PC-3 (cell line): Measurements from ENCODE around the gene PSMG3. TPM values are rescaled to one million over a fixed set of nuclear protein-coding genes. Genes with fewer than 3 reads are reported as not detected.
"Not testable (repeated sequence)": the region's sequence is repeated elsewhere in the genome, so short reads cannot be mapped to it uniquely, and the experiment has no call there.

ENCODE experiments used
- ATAC-seq: fragments of 200-7000 bp; cut with Tn5 transposase; 2 replicates; pipeline ENCODE4 v1.9.1; 2020; ENCODE audit warnings: mild to moderate bottlenecking, moderate library complexity
- BruUV-seq: library from RNA; stranded (reverse); fragments of 400-500 nt; replicated peaks from 2 replicates; lab custom pipeline; 2021; lab: Mats Ljungman, UMichigan
- CTCF ChIA-PET: fragments of 300-600 bp; sonication (Branson Sonifier 250); formaldehyde crosslinking; loops from one replicate; lab custom pipeline; 2022; ENCODE audit warnings: antibody characterized with exemption; lab: Charles Lee
- POLR2A ChIA-PET: fragments of 300-600 bp; sonication (Branson Sonifier 250); formaldehyde crosslinking; loops from one replicate; lab custom pipeline; 2022; ENCODE audit warnings: antibody characterized with exemption; ENCODE audit not compliant: unreplicated experiment; lab: Charles Lee
- DNase-seq: peaks from one replicate; pipeline ENCODE4 v3.0.0-alpha.2; 2015
- H2AFZ ChIP-seq: fragments of 300-600 bp; sonication (generic); 2 replicates; pipeline ENCODE4 v1.6.0; 2016; ENCODE audit warnings: antibody characterized with exemption, low read length
- H3F3A ChIP-seq: fragments of 300-600 bp; sonication (generic); one replicate; pipeline ENCODE4 v1.6.0; 2017; ENCODE audit warnings: antibody characterized with exemption, low read length, control low read depth, mild to moderate bottlenecking; ENCODE audit not compliant: unreplicated experiment
- H3K27ac ChIP-seq: fragments of 300-600 bp; sonication (generic); 2 replicates; pipeline ENCODE4 v1.5.1; 2016; ENCODE audit warnings: mild to moderate bottlenecking, low read length
- H3K27me3 ChIP-seq: fragments of 300-600 bp; sonication (generic); 2 replicates; pipeline ENCODE4 v1.6.1; 2016; ENCODE audit warnings: low read length, mixed read lengths
- H3K36me3 ChIP-seq: fragments of 300-600 bp; sonication (generic); 2 replicates; pipeline ENCODE4 v1.6.1; 2016; ENCODE audit warnings: low read depth, mixed run types, low read length, mixed read lengths
- H3K4me1 ChIP-seq: fragments of 300-600 bp; sonication (generic); 2 replicates; pipeline ENCODE4 v1.5.1; 2016; ENCODE audit warnings: low read length; ENCODE audit not compliant: insufficient read depth
- H3K4me2 ChIP-seq: fragments of 300-600 bp; sonication (generic); 2 replicates; pipeline ENCODE4 v1.6.0; 2016; ENCODE audit warnings: low read length
- H3K4me3 ChIP-seq: fragments of 300-600 bp; sonication (generic); 2 replicates; pipeline ENCODE4 v1.5.1; 2016; ENCODE audit warnings: mild to moderate bottlenecking, low read length, mixed read lengths
- H3K79me2 ChIP-seq: fragments of 300-600 bp; sonication (generic); 2 replicates; pipeline ENCODE4 v1.6.1; 2017; ENCODE audit warnings: low read length, mixed read lengths
- H3K9ac ChIP-seq: fragments of 300-600 bp; sonication (generic); 2 replicates; pipeline ENCODE4 v1.6.0; 2016; ENCODE audit warnings: mild to moderate bottlenecking, low read length
- H3K9me2 ChIP-seq: fragments of 300-600 bp; sonication (generic); replicated peaks from 2 replicates; pipeline ENCODE4 v1.6.1; 2016; ENCODE audit warnings: mixed run types, low read length, mixed read lengths
- H3K9me3 ChIP-seq: fragments of 300-600 bp; sonication (generic); 2 replicates; pipeline ENCODE4 v1.6.1; 2016; ENCODE audit warnings: low read length, mixed read lengths
- H4K20me1 ChIP-seq: fragments of 300-600 bp; sonication (generic); 2 replicates; pipeline ENCODE4 v1.6.1; 2016; ENCODE audit warnings: low read length, mixed read lengths
- EZH2 ChIP-seq: fragments of 300-600 bp; sonication (generic); IDR thresholded peaks from one replicate; pipeline ENCODE4 v1.6.1; 2017; ENCODE audit warnings: antibody characterized with exemption, mild to moderate bottlenecking, low read length; ENCODE audit not compliant: unreplicated experiment
- EZH2phosphoT487 ChIP-seq: fragments of 300-600 bp; sonication (generic); IDR thresholded peaks from 2 replicates; pipeline ENCODE4 v1.6.1; 2018; ENCODE audit warnings: mild to moderate bottlenecking, antibody characterized with exemption, low read length, borderline replicate concordance
- intact Hi-C: fragments of 100-400 bp; cut with micrococcal nuclease; formaldehyde crosslinking; loops from 2 replicates; pipeline ENCODE4 v1.9.0; 2023
- total RNA-seq: library from RNA; depleted of rRNA; stranded (reverse); fragments of >200 nt; gene quantifications from 2 replicates; pipeline ENCODE4 v1.2.3, GENCODE V29; 2014; rRNA removed
- TF ChIP-seq, protein P1 (sequence below): fragments of 300-600 bp; sonication (generic); conservative IDR thresholded peaks from 2 replicates; pipeline ENCODE4 v1.5.1; 2017; ENCODE audit warnings: antibody characterized with exemption, low read depth, mild to moderate bottlenecking, low read length

PSMG3 gene
- total RNA-seq, 1 experiment from 2014 or later: 133 TPM

DNA sequence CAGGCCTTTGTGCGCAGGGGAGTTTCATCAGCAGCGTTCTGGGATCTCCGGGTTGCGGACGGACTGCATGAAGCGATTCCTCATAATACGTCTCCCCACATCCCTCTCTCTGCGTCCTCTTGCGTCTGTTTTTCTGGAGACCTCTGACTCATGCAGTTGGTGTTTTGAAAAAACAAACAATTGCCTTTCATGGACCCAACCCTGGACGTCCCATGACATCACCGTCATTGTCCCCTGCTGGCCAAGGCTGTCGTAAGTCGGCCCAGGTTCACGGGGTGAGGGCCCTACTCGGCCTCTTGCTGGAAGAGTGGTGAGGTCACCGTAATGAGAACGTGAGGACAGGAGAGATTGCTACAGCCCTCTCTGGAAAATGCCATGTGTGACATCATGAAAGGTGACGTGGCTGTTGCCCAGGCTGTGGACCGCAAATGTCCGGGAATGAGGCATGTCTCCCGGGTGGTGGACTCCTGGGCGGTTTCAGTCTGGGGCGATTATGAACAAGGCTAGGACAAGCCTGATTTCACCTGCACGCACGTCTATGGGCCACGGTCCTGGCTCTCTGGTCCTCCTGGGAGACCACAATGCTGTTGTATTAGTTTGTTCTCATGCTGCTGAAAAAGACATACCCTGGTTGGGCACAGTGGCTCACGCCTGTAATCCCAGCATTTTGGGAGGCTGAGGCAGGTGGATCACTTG is 49.1 kb downstream of the PSMG3 start:
- Histone ChIP-seq H3F3A (no peaks in the 10 kb centered on the region), H3K9me3 (no peaks in the 10 kb centered on the region), H3K4me2 (peak overlapping the region; percentile 25; the same call in 1 of the 2 replicates), H3K27me3 (no peaks in the 10 kb centered on the region), H3K79me2 (no peaks in the 10 kb centered on the region), H2AFZ (no peak overlapping the region), H3K36me3 (no peaks in the 10 kb centered on the region), H4K20me1 (no peaks in the 10 kb centered on the region), H3K9me2 (no peaks in the 10 kb centered on the region), H3K9ac (peak overlapping the region; percentile 13; the same call in 1 of the 2 replicates), H3K4me3 (no peak overlapping the region), H3K4me1 (peaks cover 18% of the 10 kb centered on the region), H3K27ac (peak overlapping the region; percentile 60)
- DNase-seq (peak; percentile 76), ATAC-seq (peak; percentile 78)
- ChIA-PET CTCF (no interaction called here), POLR2A (no interaction called here)
- TSS peak; percentile 54 for BruUV-seq
- no peak for TF ChIP-seq EZH2
- no peak for TF ChIP-seq EZH2phosphoT487
- TF ChIP-seq, protein P1, sequence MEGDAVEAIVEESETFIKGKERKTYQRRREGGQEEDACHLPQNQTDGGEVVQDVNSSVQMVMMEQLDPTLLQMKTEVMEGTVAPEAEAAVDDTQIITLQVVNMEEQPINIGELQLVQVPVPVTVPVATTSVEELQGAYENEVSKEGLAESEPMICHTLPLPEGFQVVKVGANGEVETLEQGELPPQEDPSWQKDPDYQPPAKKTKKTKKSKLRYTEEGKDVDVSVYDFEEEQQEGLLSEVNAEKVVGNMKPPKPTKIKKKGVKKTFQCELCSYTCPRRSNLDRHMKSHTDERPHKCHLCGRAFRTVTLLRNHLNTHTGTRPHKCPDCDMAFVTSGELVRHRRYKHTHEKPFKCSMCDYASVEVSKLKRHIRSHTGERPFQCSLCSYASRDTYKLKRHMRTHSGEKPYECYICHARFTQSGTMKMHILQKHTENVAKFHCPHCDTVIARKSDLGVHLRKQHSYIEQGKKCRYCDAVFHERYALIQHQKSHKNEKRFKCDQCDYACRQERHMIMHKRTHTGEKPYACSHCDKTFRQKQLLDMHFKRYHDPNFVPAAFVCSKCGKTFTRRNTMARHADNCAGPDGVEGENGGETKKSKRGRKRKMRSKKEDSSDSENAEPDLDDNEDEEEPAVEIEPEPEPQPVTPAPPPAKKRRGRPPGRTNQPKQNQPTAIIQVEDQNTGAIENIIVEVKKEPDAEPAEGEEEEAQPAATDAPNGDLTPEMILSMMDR: no peak
- intact Hi-C loops: no loop called here

DNA sequence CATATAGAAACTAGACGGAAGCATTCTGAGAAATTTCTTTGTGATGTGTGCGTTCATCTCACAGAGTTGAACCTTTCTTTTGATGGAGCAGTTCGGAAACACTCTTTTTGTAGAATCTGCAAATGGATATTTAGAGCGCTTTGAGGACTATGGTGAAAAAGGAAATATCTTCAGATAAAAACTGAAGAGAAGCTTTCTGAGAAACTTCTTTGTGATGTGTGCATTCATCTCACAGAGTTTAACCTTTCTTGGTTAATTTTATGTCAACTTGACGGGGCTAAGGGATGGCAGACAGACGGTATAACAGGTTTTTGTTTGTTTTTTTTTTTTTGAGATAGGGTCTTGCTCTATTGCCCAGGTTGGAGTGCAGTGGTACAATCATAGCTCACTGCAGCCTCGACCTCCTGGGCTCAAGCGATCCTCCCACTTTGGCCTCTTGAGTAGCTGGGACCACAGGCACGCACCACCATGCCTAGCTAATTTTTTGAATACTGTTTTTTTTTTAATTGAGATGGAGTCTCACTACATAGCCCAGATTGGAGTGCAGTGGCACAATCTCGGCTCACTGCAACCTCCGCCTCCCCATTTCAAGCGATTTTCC is 50.4 kb downstream of the PSMG3 start:
- H3K4me3 ChIP-seq, H3K9me3 ChIP-seq, H3K9ac ChIP-seq, intact Hi-C loops, H3K9me2 ChIP-seq, BruUV-seq, H3K4me2 ChIP-seq, H3K27me3 ChIP-seq, H3K36me3 ChIP-seq, ATAC-seq, DNase-seq, H3F3A ChIP-seq, POLR2A ChIA-PET, H3K27ac ChIP-seq, H4K20me1 ChIP-seq, H2AFZ ChIP-seq, H3K79me2 ChIP-seq: not testable (repeated sequence)
- CTCF ChIA-PET: interaction anchor here (0.7 kb wide), 1 partner anchor 325 kb away, joined by 3 read pairs; no protein-coding TSS in a partner anchor
- H3K4me1 ChIP-seq: peaks cover 18% of the 10 kb centered on the region

Other genes starting within 250 kb of the PSMG3 start
- 52.8 and 72.6 TPM in 2 replicates for gene MICALL2, start 110.6 kb downstream of the PSMG3 start, total RNA-seq
- gene INTS1, start 65.6 kb downstream of the PSMG3 start, total RNA-seq: 62.9 and 92.6 TPM in 2 replicates
- 61.6 and 83.3 TPM in 2 replicates for gene MAFK, start 39.3 kb downstream of the PSMG3 start, total RNA-seq
- gene TMEM184A, start 13.8 kb downstream of the PSMG3 start, total RNA-seq: 23.1 and 31.3 TPM in 2 replicates
- 0.69 and 0.75 TPM in 2 replicates for gene ELFN1, start 100.2 kb upstream of the PSMG3 start, total RNA-seq